PC-3 (cell line): ENCODE results near the gene REST. TPM values are rescaled to one million over a fixed set of nuclear protein-coding genes. Genes with fewer than 3 reads are reported as not detected.

Source experiments
- ATAC-seq: fragments of 200-7000 bp; cut with Tn5 transposase; 2 replicates; pipeline ENCODE4 v1.9.1; 2020; ENCODE audit warnings: mild to moderate bottlenecking, moderate library complexity
- BruUV-seq: library from RNA; stranded (reverse); fragments of 400-500 nt; replicated peaks from 2 replicates; lab custom pipeline; 2021; lab: Mats Ljungman, UMichigan
- CTCF ChIA-PET: fragments of 300-600 bp; sonication (Branson Sonifier 250); formaldehyde crosslinking; loops from one replicate; lab custom pipeline; 2022; ENCODE audit warnings: antibody characterized with exemption; lab: Charles Lee
- POLR2A ChIA-PET: fragments of 300-600 bp; sonication (Branson Sonifier 250); formaldehyde crosslinking; loops from one replicate; lab custom pipeline; 2022; ENCODE audit warnings: antibody characterized with exemption; ENCODE audit not compliant: unreplicated experiment; lab: Charles Lee
- DNase-seq: peaks from one replicate; pipeline ENCODE4 v3.0.0-alpha.2; 2015
- H2AFZ ChIP-seq: fragments of 300-600 bp; sonication (generic); 2 replicates; pipeline ENCODE4 v1.6.0; 2016; ENCODE audit warnings: antibody characterized with exemption, low read length
- H3F3A ChIP-seq: fragments of 300-600 bp; sonication (generic); one replicate; pipeline ENCODE4 v1.6.0; 2017; ENCODE audit warnings: antibody characterized with exemption, low read length, control low read depth, mild to moderate bottlenecking; ENCODE audit not compliant: unreplicated experiment
- H3K27ac ChIP-seq: fragments of 300-600 bp; sonication (generic); 2 replicates; pipeline ENCODE4 v1.5.1; 2016; ENCODE audit warnings: mild to moderate bottlenecking, low read length
- H3K27me3 ChIP-seq: fragments of 300-600 bp; sonication (generic); 2 replicates; pipeline ENCODE4 v1.6.1; 2016; ENCODE audit warnings: low read length, mixed read lengths
- H3K36me3 ChIP-seq: fragments of 300-600 bp; sonication (generic); 2 replicates; pipeline ENCODE4 v1.6.1; 2016; ENCODE audit warnings: low read depth, mixed run types, low read length, mixed read lengths
- H3K4me1 ChIP-seq: fragments of 300-600 bp; sonication (generic); 2 replicates; pipeline ENCODE4 v1.5.1; 2016; ENCODE audit warnings: low read length; ENCODE audit not compliant: insufficient read depth
- H3K4me2 ChIP-seq: fragments of 300-600 bp; sonication (generic); 2 replicates; pipeline ENCODE4 v1.6.0; 2016; ENCODE audit warnings: low read length
- H3K4me3 ChIP-seq: fragments of 300-600 bp; sonication (generic); 2 replicates; pipeline ENCODE4 v1.5.1; 2016; ENCODE audit warnings: mild to moderate bottlenecking, low read length, mixed read lengths
- H3K79me2 ChIP-seq: fragments of 300-600 bp; sonication (generic); 2 replicates; pipeline ENCODE4 v1.6.1; 2017; ENCODE audit warnings: low read length, mixed read lengths
- H3K9ac ChIP-seq: fragments of 300-600 bp; sonication (generic); 2 replicates; pipeline ENCODE4 v1.6.0; 2016; ENCODE audit warnings: mild to moderate bottlenecking, low read length
- H3K9me2 ChIP-seq: fragments of 300-600 bp; sonication (generic); replicated peaks from 2 replicates; pipeline ENCODE4 v1.6.1; 2016; ENCODE audit warnings: mixed run types, low read length, mixed read lengths
- H3K9me3 ChIP-seq: fragments of 300-600 bp; sonication (generic); 2 replicates; pipeline ENCODE4 v1.6.1; 2016; ENCODE audit warnings: low read length, mixed read lengths
- H4K20me1 ChIP-seq: fragments of 300-600 bp; sonication (generic); 2 replicates; pipeline ENCODE4 v1.6.1; 2016; ENCODE audit warnings: low read length, mixed read lengths
- EZH2 ChIP-seq: fragments of 300-600 bp; sonication (generic); IDR thresholded peaks from one replicate; pipeline ENCODE4 v1.6.1; 2017; ENCODE audit warnings: antibody characterized with exemption, mild to moderate bottlenecking, low read length; ENCODE audit not compliant: unreplicated experiment
- EZH2phosphoT487 ChIP-seq: fragments of 300-600 bp; sonication (generic); IDR thresholded peaks from 2 replicates; pipeline ENCODE4 v1.6.1; 2018; ENCODE audit warnings: mild to moderate bottlenecking, antibody characterized with exemption, low read length, borderline replicate concordance
- intact Hi-C: fragments of 100-400 bp; cut with micrococcal nuclease; formaldehyde crosslinking; loops from 2 replicates; pipeline ENCODE4 v1.9.0; 2023
- total RNA-seq: library from RNA; depleted of rRNA; stranded (reverse); fragments of >200 nt; gene quantifications from 2 replicates; pipeline ENCODE4 v1.2.3, GENCODE V29; 2014
- TF ChIP-seq, protein P1 (sequence below): fragments of 300-600 bp; sonication (generic); conservative IDR thresholded peaks from 2 replicates; pipeline ENCODE4 v1.5.1; 2017; ENCODE audit warnings: antibody characterized with exemption, low read depth, mild to moderate bottlenecking, low read length

REST gene
- total RNA-seq, 1 experiment from 2014 or later = 22.4 TPM

DNA sequence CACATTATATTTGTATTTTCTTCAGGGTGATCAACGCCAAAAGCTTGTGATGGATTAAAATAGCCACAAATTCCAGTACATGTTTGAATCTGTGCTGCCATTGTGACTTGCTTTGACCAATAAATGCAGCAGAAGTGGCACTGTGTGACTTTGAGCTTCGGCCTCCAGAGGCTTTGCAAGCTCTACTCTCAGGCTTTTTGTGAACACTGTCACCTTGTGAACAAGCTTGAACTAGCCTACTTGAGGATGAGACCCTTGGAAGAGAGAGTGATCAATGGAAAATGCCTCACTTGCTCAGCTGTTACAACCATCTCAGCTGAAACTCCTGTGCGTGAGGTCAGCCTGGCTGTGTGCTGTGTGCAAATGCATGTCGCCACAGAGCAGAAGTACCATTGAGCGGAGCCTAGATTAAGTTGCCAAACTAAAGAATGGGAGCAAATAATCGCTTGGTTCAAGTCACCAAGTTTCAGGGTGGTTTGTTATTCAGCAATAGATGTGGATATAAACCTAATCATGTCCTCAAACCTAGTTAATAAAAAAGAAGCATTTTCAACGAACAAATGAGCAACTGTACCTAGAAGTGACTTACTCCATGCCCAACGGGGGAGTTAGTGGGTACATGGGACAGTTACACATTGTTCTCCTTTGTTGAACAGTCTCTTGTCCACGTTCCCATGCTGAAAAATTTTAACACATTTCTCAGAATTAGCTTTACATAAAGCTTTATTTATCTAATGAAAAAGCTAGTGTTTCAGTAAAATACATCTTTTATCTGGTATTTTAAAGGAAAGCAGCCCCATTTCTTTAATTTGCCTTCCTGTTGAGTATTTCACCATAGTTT is 46.2 kb downstream of the REST start:
- no peaks in the 10 kb centered on the region for H3K79me2 ChIP-seq
- no peak for DNase-seq
- ChIA-PET POLR2A (no interaction called here), CTCF (interaction anchor here (0.7 kb wide), 1 partner anchor 174 kb away, joined by 5 read pairs; no protein-coding TSS in a partner anchor)
- H4K20me1 ChIP-seq = no peaks in the 10 kb centered on the region
- no TSS peak for BruUV-seq
- no peaks in the 10 kb centered on the region for H3K27me3 ChIP-seq
- intact Hi-C loops = no loop called here
- H3K36me3 ChIP-seq = no peaks in the 10 kb centered on the region
- no peaks in the 10 kb centered on the region for H3F3A ChIP-seq
- H3K27ac ChIP-seq = no peak overlapping the region
- H3K9me3 ChIP-seq = no peaks in the 10 kb centered on the region
- no peak for ATAC-seq
- H3K4me1 ChIP-seq = peaks cover 7% of the 10 kb centered on the region; the same call in 1 of the 2 replicates
- TF ChIP-seq EZH2 (no peak), EZH2phosphoT487 (no peak)
- TF ChIP-seq, protein P1, sequence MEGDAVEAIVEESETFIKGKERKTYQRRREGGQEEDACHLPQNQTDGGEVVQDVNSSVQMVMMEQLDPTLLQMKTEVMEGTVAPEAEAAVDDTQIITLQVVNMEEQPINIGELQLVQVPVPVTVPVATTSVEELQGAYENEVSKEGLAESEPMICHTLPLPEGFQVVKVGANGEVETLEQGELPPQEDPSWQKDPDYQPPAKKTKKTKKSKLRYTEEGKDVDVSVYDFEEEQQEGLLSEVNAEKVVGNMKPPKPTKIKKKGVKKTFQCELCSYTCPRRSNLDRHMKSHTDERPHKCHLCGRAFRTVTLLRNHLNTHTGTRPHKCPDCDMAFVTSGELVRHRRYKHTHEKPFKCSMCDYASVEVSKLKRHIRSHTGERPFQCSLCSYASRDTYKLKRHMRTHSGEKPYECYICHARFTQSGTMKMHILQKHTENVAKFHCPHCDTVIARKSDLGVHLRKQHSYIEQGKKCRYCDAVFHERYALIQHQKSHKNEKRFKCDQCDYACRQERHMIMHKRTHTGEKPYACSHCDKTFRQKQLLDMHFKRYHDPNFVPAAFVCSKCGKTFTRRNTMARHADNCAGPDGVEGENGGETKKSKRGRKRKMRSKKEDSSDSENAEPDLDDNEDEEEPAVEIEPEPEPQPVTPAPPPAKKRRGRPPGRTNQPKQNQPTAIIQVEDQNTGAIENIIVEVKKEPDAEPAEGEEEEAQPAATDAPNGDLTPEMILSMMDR = no peak
- no peak overlapping the region for H2AFZ ChIP-seq
- no peaks in the 10 kb centered on the region for H3K9me2 ChIP-seq
- no peak overlapping the region for H3K9ac ChIP-seq
- H3K4me2 ChIP-seq = no peak overlapping the region
- H3K4me3 ChIP-seq = no peak overlapping the region

GRCh38 chr4:56958111-56958517 is 50.4 kb downstream of the REST start:
- Histone ChIP-seq H3K9me2 (no peaks in the 10 kb centered on the region), H3K36me3 (peaks cover 6% of the 10 kb centered on the region), H4K20me1 (no peaks in the 10 kb centered on the region), H2AFZ (peak overlapping the region; percentile 66), H3K9me3 (no peaks in the 10 kb centered on the region), H3K4me1 (peaks cover 7% of the 10 kb centered on the region; the same call in 1 of the 2 replicates), H3K4me3 (peak overlapping the region; percentile 5; the same call in 1 of the 2 replicates), H3F3A (peaks cover 8% of the 10 kb centered on the region), H3K79me2 (no peaks in the 10 kb centered on the region), H3K27me3 (no peaks in the 10 kb centered on the region), H3K4me2 (peak overlapping the region; percentile 56), H3K9ac (no peak overlapping the region), H3K27ac (no peak overlapping the region)
- peak; percentile 78 for DNase-seq
- ChIA-PET POLR2A (interaction anchor here (0.5 kb wide), 2 partner anchors 21 to 51 kb away, joined by 3 read pairs; partner anchors contain the start of gene POLR2B), CTCF (no interaction called here)
- peak; percentile 86 for ATAC-seq
- no TSS peak for BruUV-seq
- TF ChIP-seq, protein P1 = no peak
- TF ChIP-seq EZH2phosphoT487 (no peak), EZH2 (no peak)
- intact Hi-C loops = loop anchor here (1.0 kb wide), 1 partner anchor 49 kb away; no protein-coding TSS in a partner anchor

DNA sequence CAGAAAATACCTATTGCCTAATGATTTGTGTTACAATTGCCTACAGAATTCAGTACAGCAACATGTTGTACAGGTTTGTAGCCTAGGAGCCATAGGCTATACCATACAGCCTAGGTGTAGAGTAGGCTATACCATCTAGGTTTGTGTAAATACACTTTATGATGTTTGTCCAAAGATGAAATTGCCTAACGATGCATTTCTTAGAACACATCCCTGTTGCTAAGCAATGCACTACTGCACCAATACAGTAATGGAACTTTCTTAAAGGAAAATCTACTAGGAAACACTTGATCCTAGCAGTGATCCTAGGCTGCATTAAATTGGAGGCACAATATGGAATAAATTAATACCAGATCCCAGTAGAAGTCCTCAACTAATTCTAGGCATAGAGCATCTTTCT is 51.4 kb downstream of the REST start:
- Histone ChIP-seq H3K9me2 (no peaks in the 10 kb centered on the region), H3F3A (peaks cover 8% of the 10 kb centered on the region), H3K4me1 (peaks cover 7% of the 10 kb centered on the region; the same call in 1 of the 2 replicates), H3K9me3 (no peaks in the 10 kb centered on the region), H4K20me1 (no peaks in the 10 kb centered on the region), H3K79me2 (no peaks in the 10 kb centered on the region), H3K9ac (no peak overlapping the region), H3K4me2 (no peak overlapping the region), H3K27me3 (no peaks in the 10 kb centered on the region), H2AFZ (no peak overlapping the region), H3K4me3 (no peak overlapping the region), H3K27ac (no peak overlapping the region), H3K36me3 (peaks cover 10% of the 10 kb centered on the region)
- intact Hi-C loops = no loop called here
- ChIA-PET POLR2A (no interaction called here), CTCF (no interaction called here)
- TF ChIP-seq EZH2 (no peak), EZH2phosphoT487 (no peak)
- TF ChIP-seq, protein P1 = no peak
- BruUV-seq = no TSS peak
- DNase-seq = peak; percentile 19
- peak; percentile 7 for ATAC-seq
